GM23338 (cell line): ENCODE measurements around the gene TENM3. TPM values are rescaled to one million over a fixed set of nuclear protein-coding genes. Genes with fewer than 3 reads are reported as not detected.

Experiments
- ATAC-seq: fragments of 200-7000 bp; cut with Tn5 transposase; 3 replicates; pipeline ENCODE4 v1.9.1; 2020
- DNase-seq: peaks from one replicate; pipeline ENCODE4 v3.0.0-alpha.2; 2015; ENCODE audit warnings: low spot score
- H2AFZ ChIP-seq: fragments of 200-600 bp; sonication (generic); 2 replicates; pipeline ENCODE4 v1.8.0; 2016; ENCODE audit warnings: antibody characterized with exemption, mild to moderate bottlenecking, moderate library complexity
- H3F3A ChIP-seq: fragments of 200-600 bp; sonication (generic); replicated peaks from 2 replicates; pipeline ENCODE4 v1.8.0; 2017; ENCODE audit warnings: antibody characterized with exemption, mixed run types, low read depth
- H3K27ac ChIP-seq: fragments of 200-600 bp; sonication (generic); 2 replicates; pipeline ENCODE4 v1.6.1; 2016; ENCODE audit warnings: low read depth
- H3K27me3 ChIP-seq: fragments of 200-600 bp; sonication (generic); 2 replicates; pipeline ENCODE4 v1.8.0; 2016; ENCODE audit warnings: mild to moderate bottlenecking, mixed run types, moderate library complexity; ENCODE audit not compliant: insufficient read depth
- H3K36me3 ChIP-seq: fragments of 200-600 bp; sonication (generic); 2 replicates; pipeline ENCODE4 v1.8.0; 2016; ENCODE audit warnings: mild to moderate bottlenecking; ENCODE audit not compliant: insufficient read depth
- H3K4me1 ChIP-seq: fragments of 200-600 bp; sonication (generic); 2 replicates; pipeline ENCODE4 v1.8.0; 2016; ENCODE audit warnings: mild to moderate bottlenecking, moderate library complexity; ENCODE audit not compliant: insufficient read depth
- H3K4me2 ChIP-seq: fragments of 200-600 bp; sonication (generic); 2 replicates; pipeline ENCODE4 v1.7.1; 2017; ENCODE audit warnings: mixed run types
- H3K4me3 ChIP-seq: fragments of 200-600 bp; sonication (generic); 2 replicates; pipeline ENCODE4 v1.6.1; 2016; ENCODE audit warnings: mixed run types
- H3K79me2 ChIP-seq: fragments of 200-600 bp; sonication (generic); replicated peaks from 2 replicates; pipeline ENCODE4 v1.8.0; 2017; ENCODE audit warnings: mild to moderate bottlenecking; ENCODE audit not compliant: insufficient read depth
- H3K9me2 ChIP-seq: fragments of 200-600 bp; sonication (generic); 2 replicates; pipeline ENCODE4 v1.8.0; 2017; ENCODE audit not compliant: insufficient read depth
- H4K20me1 ChIP-seq: fragments of 200-600 bp; sonication (generic); replicated peaks from 2 replicates; pipeline ENCODE4 v1.8.0; 2017; ENCODE audit warnings: mild to moderate bottlenecking; ENCODE audit not compliant: insufficient read depth
- H3K27ac Mint-ChIP-seq: 2 replicates; pipeline ENCODE4 v1.8.0; 2020; ENCODE audit warnings: inconsistent platforms, mild to moderate bottlenecking, moderate library complexity, mixed read lengths
- H3K27me3 Mint-ChIP-seq: 3 replicates; pipeline ENCODE4 v1.8.0; 2022; ENCODE audit warnings: low read depth, mild to moderate bottlenecking, moderate library complexity, mixed read lengths, inconsistent platforms; ENCODE audit not compliant: insufficient read depth, poor library complexity
- H3K36me3 Mint-ChIP-seq: 3 replicates; pipeline ENCODE4 v1.8.0; 2021; ENCODE audit warnings: low read depth, mild to moderate bottlenecking, inconsistent platforms, moderate library complexity, mixed read lengths
- H3K4me1 Mint-ChIP-seq: 3 replicates; pipeline ENCODE4 v1.8.0; 2020; ENCODE audit warnings: mild to moderate bottlenecking, inconsistent platforms, mixed read lengths
- H3K4me3 Mint-ChIP-seq: 3 replicates; pipeline ENCODE4 v1.8.0; 2021; ENCODE audit warnings: moderate library complexity, mild to moderate bottlenecking, inconsistent platforms, mixed read lengths
- H3K9me3 Mint-ChIP-seq: 3 replicates; pipeline ENCODE4 v1.8.0; 2020; ENCODE audit warnings: moderate library complexity, mild to moderate bottlenecking, inconsistent platforms, mixed read lengths
- JUNB ChIP-seq: IDR thresholded peaks from one replicate; pipeline ENCODE4 v1.6.1; 2016; ENCODE audit warnings: antibody characterized with exemption; ENCODE audit not compliant: unreplicated experiment
- NANOG ChIP-seq: IDR thresholded peaks from 2 replicates; pipeline ENCODE4 v1.6.1; 2016; ENCODE audit warnings: antibody characterized with exemption, borderline replicate concordance
- POLR2AphosphoS5 ChIP-seq: IDR thresholded peaks from 2 replicates; pipeline ENCODE4 v1.6.1; 2016; ENCODE audit warnings: antibody characterized with exemption, low read depth
- STAT1 ChIP-seq: IDR thresholded peaks from one replicate; pipeline ENCODE4 v1.6.1; 2016; ENCODE audit warnings: antibody characterized with exemption; ENCODE audit not compliant: unreplicated experiment
- ZNF114 ChIP-seq: fragments of 250-450 bp; sonication (Bioruptor Pico); IDR thresholded peaks from 2 replicates; pipeline ENCODE4 v1.5.0; 2020; ENCODE audit warnings: mild to moderate bottlenecking, moderate library complexity
- ZNF331 ChIP-seq: fragments of 250-450 bp; sonication (Bioruptor Pico); IDR thresholded peaks from 2 replicates; pipeline ENCODE4 v1.5.0; 2020; ENCODE audit warnings: low read depth, mild to moderate bottlenecking, moderate library complexity
- polyA plus RNA-seq: library from polyadenylated mRNA; unstranded; fragments of >200 nt; fragmentation: Nextera tagmentation; extraction: Ambion mirVana; gene quantifications from 2 replicates; pipeline ENCODE4 v1.2.1, GENCODE V29; 2016
- total RNA-seq: library from RNA; depleted of rRNA; stranded (reverse); fragments of >200 nt; shearing (Covaris generic); gene quantifications from 2 replicates; pipeline ENCODE4 v1.2.3, GENCODE V29; 2014
- TF ChIP-seq, protein P1 (sequence below): IDR thresholded peaks from 2 replicates; pipeline ENCODE4 v1.6.1; 2016; ENCODE audit warnings: antibody characterized with exemption
- TF ChIP-seq, protein P2 (sequence below): fragments of 250-450 bp; sonication (Bioruptor Pico); IDR thresholded peaks from 2 replicates; pipeline ENCODE4 v1.5.0; 2020; ENCODE audit warnings: mild to moderate bottlenecking, moderate library complexity

The TENM3 gene
- total and polyA plus RNA-seq, 2 experiments from 2014 or later: 22.2 to 128 TPM

DNA sequence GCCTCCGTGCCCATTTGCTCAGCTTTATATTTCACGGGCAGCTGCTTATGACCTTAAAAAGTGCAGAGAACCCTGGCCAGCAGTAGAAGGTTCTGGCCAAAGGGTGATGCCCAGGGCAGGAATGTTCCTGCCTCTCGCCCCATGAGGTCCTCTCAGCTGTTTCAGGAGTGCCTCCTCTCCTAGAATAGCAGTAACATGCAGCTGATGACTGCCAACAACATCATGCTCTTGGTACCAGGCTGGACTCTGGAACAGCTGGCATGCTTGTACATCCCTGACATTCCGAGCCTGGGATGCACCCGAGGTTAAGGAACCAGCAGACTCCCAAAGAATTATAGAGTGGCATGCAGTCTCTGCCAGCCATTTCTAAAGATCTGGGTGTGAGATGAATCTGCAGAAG lies 11.7 kb upstream of the TENM3 start (continued):
- TF ChIP-seq, protein P1, sequence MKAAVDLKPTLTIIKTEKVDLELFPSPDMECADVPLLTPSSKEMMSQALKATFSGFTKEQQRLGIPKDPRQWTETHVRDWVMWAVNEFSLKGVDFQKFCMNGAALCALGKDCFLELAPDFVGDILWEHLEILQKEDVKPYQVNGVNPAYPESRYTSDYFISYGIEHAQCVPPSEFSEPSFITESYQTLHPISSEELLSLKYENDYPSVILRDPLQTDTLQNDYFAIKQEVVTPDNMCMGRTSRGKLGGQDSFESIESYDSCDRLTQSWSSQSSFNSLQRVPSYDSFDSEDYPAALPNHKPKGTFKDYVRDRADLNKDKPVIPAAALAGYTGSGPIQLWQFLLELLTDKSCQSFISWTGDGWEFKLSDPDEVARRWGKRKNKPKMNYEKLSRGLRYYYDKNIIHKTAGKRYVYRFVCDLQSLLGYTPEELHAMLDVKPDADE: no peak
- TF ChIP-seq ZNF114 (CRISPR knock-in tag): no peak
- no peak for TF ChIP-seq NANOG
- TF ChIP-seq POLR2AphosphoS5: no peak
- TF ChIP-seq, protein P2, sequence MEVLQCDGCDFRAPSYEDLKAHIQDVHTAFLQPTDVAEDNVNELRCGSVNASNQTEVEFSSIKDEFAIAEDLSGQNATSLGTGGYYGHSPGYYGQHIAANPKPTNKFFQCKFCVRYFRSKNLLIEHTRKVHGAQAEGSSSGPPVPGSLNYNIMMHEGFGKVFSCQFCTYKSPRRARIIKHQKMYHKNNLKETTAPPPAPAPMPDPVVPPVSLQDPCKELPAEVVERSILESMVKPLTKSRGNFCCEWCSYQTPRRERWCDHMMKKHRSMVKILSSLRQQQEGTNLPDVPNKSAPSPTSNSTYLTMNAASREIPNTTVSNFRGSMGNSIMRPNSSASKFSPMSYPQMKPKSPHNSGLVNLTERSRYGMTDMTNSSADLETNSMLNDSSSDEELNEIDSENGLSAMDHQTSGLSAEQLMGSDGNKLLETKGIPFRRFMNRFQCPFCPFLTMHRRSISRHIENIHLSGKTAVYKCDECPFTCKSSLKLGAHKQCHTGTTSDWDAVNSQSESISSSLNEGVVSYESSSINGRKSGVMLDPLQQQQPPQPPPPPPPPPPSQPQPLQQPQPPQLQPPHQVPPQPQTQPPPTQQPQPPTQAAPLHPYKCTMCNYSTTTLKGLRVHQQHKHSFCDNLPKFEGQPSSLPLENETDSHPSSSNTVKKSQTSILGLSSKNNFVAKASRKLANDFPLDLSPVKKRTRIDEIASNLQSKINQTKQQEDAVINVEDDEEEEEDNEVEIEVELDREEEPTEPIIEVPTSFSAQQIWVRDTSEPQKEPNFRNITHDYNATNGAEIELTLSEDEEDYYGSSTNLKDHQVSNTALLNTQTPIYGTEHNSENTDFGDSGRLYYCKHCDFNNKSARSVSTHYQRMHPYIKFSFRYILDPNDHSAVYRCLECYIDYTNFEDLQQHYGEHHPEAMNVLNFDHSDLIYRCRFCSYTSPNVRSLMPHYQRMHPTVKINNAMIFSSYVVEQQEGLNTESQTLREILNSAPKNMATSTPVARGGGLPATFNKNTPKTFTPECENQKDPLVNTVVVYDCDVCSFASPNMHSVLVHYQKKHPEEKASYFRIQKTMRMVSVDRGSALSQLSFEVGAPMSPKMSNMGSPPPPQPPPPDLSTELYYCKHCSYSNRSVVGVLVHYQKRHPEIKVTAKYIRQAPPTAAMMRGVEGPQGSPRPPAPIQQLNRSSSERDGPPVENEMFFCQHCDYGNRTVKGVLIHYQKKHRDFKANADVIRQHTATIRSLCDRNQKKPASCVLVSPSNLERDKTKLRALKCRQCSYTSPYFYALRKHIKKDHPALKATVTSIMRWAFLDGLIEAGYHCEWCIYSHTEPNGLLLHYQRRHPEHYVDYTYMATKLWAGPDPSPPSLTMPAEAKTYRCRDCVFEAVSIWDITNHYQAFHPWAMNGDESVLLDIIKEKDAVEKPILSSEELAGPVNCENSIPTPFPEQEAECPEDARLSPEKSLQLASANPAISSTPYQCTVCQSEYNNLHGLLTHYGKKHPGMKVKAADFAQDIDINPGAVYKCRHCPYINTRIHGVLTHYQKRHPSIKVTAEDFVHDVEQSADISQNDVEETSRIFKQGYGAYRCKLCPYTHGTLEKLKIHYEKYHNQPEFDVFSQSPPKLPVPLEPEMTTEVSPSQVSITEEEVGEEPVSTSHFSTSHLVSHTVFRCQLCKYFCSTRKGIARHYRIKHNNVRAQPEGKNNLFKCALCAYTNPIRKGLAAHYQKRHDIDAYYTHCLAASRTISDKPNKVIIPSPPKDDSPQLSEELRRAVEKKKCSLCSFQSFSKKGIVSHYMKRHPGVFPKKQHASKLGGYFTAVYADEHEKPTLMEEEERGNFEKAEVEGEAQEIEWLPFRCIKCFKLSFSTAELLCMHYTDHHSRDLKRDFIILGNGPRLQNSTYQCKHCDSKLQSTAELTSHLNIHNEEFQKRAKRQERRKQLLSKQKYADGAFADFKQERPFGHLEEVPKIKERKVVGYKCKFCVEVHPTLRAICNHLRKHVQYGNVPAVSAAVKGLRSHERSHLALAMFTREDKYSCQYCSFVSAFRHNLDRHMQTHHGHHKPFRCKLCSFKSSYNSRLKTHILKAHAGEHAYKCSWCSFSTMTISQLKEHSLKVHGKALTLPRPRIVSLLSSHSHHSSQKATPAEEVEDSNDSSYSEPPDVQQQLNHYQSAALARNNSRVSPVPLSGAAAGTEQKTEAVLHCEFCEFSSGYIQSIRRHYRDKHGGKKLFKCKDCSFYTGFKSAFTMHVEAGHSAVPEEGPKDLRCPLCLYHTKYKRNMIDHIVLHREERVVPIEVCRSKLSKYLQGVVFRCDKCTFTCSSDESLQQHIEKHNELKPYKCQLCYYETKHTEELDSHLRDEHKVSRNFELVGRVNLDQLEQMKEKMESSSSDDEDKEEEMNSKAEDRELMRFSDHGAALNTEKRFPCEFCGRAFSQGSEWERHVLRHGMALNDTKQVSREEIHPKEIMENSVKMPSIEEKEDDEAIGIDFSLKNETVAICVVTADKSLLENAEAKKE (CRISPR knock-in tag): no peak
- TF ChIP-seq JUNB: no peak

DNA sequence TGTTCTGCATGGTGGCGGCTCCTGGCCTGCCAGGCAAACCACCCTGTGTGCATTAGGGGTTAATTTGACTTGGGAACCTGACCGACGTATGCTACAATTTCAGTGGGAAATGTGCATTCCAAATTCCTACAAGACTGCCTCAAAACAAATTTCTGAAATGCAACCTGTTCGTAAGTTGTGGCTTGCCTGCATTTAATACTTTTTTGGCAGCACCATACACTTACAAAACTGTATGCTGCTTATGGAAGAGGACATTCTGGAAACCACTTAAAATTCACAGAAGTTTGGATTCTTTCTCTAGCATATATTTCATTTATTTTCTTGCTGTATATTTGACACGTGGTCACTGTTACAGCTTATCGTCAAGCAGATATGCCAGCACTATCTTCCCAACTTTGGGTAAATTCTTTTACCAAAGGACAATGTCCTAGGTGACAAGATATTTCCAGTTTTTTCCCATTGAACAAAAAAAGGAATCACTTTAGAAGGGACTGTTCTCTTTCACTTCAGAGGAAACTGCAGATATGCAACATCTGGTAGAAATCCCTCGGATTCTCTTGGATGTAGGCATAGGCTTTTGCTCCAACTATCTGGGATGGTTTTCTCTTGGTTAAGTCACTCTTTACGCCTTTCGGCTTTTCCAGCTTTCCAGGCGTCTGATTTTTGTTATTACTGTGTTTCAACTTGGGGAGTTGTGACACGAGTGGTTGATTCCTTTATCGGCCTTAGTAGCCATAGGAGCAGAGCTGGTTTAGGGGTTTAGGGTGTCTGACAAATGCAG lies 9.7 kb upstream of the TENM3 start:
- H3K36me3 Mint-ChIP-seq: no peaks in the 10 kb centered on the region
- no peak overlapping the region for H3K27ac ChIP-seq
- no peaks in the 10 kb centered on the region for H3F3A ChIP-seq
- no peaks in the 10 kb centered on the region for H3K79me2 ChIP-seq
- H3K4me1 Mint-ChIP-seq: peaks cover 15% of the 10 kb centered on the region; the same call in 2 of the 3 replicates
- no peak overlapping the region for H3K4me3 ChIP-seq
- H3K4me3 Mint-ChIP-seq: no peak overlapping the region
- H2AFZ ChIP-seq: no peak overlapping the region
- H4K20me1 ChIP-seq: no peaks in the 10 kb centered on the region
- no peaks in the 10 kb centered on the region for H3K9me3 Mint-ChIP-seq
- H3K27ac Mint-ChIP-seq: no peak overlapping the region
- ATAC-seq: no peak
- no peak for DNase-seq
- H3K36me3 ChIP-seq: no peaks in the 10 kb centered on the region
- H3K27me3 ChIP-seq: no peaks in the 10 kb centered on the region
- H3K27me3 Mint-ChIP-seq: no peaks in the 10 kb centered on the region
- no peak overlapping the region for H3K4me2 ChIP-seq
- no peaks in the 10 kb centered on the region; the same call in 1 of the 2 replicates for H3K9me2 ChIP-seq
- H3K4me1 ChIP-seq: peaks cover 8% of the 10 kb centered on the region
- TF ChIP-seq ZNF114 (CRISPR knock-in tag): no peak
- TF ChIP-seq POLR2AphosphoS5: no peak
- TF ChIP-seq, protein P2 (CRISPR knock-in tag): no peak
- TF ChIP-seq JUNB: no peak
- no peak for TF ChIP-seq ZNF331 (CRISPR knock-in tag)
- no peak for TF ChIP-seq STAT1
